IPS-15b (cell line): ENCODE measurements around the gene MEGF6.

Source experiments
- H3K27me3 ChIP-seq: one replicate; pipeline ENCODE4 v1.6.1; 2013; ENCODE audit warnings: low read length; ENCODE audit not compliant: control insufficient read depth, insufficient read depth
- H3K36me3 ChIP-seq: one replicate; pipeline ENCODE4 v1.6.1; 2013; ENCODE audit warnings: low read length; ENCODE audit not compliant: control insufficient read depth, insufficient read depth
- H3K4me1 ChIP-seq: one replicate; pipeline ENCODE4 v1.6.1; 2013; ENCODE audit warnings: mild to moderate bottlenecking, low read length; ENCODE audit not compliant: control insufficient read depth, insufficient read depth
- H3K4me3 ChIP-seq: one replicate; pipeline ENCODE4 v1.5.1; 2013; ENCODE audit warnings: low read depth, low read length
- H3K9ac ChIP-seq: one replicate; pipeline ENCODE4 v1.6.1; 2013; ENCODE audit warnings: low read depth, mild to moderate bottlenecking, low read length
- H3K9me3 ChIP-seq: one replicate; pipeline ENCODE4 v1.6.1; 2013; ENCODE audit warnings: mild to moderate bottlenecking, low read length; ENCODE audit not compliant: control insufficient read depth, insufficient read depth

Gene MEGF6

DNA sequence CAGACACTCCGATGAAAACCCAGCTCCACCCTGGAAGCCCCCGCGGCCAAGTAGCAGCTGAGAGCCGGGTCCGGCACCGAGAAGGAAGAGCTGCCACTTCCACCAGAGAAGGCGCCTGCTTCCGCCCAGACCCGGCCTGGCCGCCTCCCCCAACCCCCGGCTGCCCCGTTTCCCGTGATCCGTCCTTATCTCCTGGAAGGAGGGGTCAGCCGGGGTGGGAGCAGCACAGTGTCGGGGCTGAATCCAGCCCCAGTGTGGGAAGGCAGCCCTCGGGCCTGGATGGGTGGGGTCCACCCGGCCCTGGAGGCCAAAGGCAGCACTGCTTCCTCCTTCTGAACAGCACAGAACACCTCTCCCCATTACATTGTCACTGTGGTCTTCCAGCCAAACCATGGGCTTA, 69.4 kb downstream of the MEGF6 start:
- H3K4me3 ChIP-seq, result no peak overlapping the region
- no peaks in the 10 kb centered on the region for H3K27me3 ChIP-seq
- H3K9me3 ChIP-seq, result no peaks in the 10 kb centered on the region
- H3K9ac ChIP-seq, result no peak overlapping the region
- no peaks in the 10 kb centered on the region for H3K4me1 ChIP-seq
- H3K36me3 ChIP-seq, result peaks cover 3% of the 10 kb centered on the region

DNA sequence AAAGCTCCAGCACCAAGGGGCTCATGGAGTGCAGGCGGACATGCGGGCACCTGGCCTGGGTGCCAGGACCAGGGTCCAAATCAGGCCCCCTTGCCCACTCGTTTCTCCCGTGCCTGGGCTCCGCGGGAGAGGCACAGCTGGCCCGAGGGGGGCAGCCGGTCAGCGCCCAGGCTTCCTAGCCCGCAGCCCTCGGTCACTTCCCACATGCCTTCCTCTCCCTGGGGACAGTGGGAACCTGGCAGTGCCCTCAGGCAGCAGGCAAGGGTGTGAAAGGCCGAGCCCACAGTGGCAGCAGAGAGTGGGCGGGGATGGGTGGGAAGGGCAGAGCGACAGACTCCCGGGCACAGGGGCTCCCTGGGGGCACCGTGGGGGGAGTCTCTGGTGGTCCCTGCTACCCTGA, 69.8 kb downstream of the MEGF6 start:
- Histone ChIP-seq H3K4me3 (no peak overlapping the region), H3K27me3 (no peaks in the 10 kb centered on the region), H3K36me3 (peaks cover 3% of the 10 kb centered on the region), H3K9ac (no peak overlapping the region), H3K9me3 (no peaks in the 10 kb centered on the region), H3K4me1 (no peaks in the 10 kb centered on the region)

DNA sequence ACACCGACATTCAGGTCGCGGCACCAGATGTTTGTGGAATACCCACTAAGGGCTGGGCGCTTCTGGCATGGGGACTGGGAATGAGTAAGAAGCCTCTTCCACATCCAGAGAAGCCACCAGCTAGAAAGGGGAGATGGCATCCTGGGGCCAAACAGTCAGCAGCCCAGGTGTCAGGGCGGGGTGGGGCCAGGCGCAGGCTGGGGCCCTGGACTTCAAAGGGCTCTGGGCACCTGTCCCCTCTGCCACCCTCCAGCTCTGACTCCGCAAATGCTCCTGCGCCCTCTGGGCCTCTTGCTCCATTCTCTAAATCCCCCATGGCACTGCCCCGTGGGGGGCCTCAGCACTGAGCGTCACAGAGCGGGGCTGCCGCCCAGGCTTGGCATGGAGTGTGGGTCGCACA, 70.4 kb downstream of the MEGF6 start:
- Histone ChIP-seq H3K36me3 (peaks cover 3% of the 10 kb centered on the region), H3K9me3 (no peaks in the 10 kb centered on the region), H3K27me3 (no peaks in the 10 kb centered on the region), H3K4me1 (no peaks in the 10 kb centered on the region), H3K4me3 (no peak overlapping the region), H3K9ac (no peak overlapping the region)

DNA sequence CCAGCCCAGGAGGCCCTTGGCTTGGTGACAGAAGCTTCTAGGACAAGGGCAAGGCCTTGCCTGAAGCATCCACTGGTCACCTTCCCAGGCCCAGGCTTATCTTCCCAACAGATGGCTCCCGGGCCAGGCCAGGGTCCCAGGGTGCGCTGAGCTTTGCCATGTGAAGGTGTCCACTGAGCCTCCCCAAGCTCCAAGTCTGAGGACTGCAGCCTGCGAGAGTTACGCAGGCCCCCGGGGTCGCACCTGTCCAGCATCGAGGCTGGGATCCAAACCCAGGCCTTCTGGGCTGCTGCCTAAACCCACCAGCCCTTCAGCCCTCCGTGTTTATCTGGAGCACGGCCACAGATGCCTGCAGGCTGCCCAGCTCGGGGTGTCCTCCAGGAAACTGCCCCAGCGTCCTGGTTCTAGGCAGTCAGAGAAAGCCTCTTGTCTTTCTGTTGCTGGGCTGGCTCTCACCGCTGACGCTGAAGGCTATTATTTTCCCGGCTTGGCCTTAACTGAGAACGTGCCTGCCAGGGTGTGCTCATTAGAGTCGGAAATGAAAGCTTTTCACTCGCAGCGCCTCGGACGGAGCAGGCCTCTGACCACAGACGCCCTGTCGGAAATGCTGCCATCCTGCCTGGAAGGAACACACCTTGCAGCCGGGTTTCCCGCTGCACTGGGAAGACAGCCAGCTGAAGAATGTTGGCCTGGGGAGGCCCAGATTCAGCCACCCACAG, 71.4 kb downstream of the MEGF6 start:
- H3K9me3 ChIP-seq, result no peaks in the 10 kb centered on the region
- no peaks in the 10 kb centered on the region for H3K27me3 ChIP-seq
- peaks cover 3% of the 10 kb centered on the region for H3K36me3 ChIP-seq
- H3K4me1 ChIP-seq, result no peaks in the 10 kb centered on the region
- H3K9ac ChIP-seq, result no peak overlapping the region
- H3K4me3 ChIP-seq, result no peak overlapping the region

DNA sequence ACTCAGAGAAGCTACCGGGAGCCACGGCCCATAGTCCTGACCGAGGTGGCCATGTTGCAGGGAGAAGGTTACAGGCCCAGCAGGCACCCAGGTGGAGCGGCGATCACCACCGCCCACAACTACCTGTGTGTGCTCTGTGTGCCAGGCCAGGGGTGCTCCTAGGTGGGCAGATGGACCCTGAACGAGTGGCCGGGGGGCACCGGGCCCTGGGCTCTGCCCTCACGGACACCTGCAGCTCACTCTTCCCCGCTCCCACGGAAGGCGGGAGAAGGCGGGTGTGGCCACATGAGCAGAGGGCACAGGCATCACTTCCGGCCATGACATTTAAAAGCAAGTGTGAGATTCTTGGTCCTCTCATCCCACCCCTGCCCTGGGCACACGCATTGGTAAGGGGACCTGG, 73.9 kb downstream of the MEGF6 start:
- Histone ChIP-seq H3K9me3 (no peaks in the 10 kb centered on the region), H3K9ac (no peak overlapping the region), H3K27me3 (no peaks in the 10 kb centered on the region), H3K36me3 (peaks cover 3% of the 10 kb centered on the region), H3K4me1 (no peaks in the 10 kb centered on the region), H3K4me3 (no peak overlapping the region)

DNA sequence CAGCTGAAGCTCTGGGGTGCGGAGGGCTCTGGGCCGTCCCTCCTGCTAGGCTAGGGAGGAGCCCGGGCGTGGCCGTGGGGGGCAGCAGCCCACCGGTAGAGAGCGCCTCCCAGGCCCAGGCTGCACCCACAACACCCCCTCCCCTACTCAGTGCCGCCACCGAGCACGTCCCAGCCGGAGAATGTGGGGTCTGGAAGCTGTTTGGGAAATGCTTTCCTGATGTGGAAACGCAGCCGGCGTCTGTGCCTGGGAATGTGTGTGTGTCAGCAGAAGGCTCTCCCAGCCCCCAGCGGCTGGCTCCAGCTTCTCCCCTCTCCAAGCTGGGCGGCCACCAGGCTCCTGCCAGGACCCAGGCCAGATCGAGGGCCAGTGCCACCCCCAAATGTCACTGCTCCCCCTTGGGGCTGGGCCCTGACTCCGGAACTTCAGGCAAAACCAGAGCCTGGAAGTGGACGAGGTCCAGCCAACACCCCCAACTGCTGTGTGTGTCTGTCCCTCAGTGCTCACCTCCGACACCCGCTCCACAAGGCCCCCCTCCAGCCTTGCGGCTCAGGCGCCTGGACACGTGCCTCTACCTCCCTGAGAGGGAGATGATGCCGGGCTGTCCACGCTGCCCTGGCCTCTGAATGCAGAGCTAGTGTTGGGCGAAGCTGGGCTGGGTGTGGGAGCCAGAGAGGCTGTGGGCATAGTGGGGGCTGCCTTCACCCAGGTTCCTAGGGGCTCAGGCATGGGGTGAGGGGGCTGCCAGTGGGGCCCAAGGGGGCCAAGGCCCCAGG, 74.7 kb downstream of the MEGF6 start:
- no peak overlapping the region for H3K4me3 ChIP-seq
- no peaks in the 10 kb centered on the region for H3K27me3 ChIP-seq
- no peak overlapping the region for H3K9ac ChIP-seq
- H3K9me3 ChIP-seq, result no peaks in the 10 kb centered on the region
- peaks cover 3% of the 10 kb centered on the region for H3K36me3 ChIP-seq
- no peaks in the 10 kb centered on the region for H3K4me1 ChIP-seq

DNA sequence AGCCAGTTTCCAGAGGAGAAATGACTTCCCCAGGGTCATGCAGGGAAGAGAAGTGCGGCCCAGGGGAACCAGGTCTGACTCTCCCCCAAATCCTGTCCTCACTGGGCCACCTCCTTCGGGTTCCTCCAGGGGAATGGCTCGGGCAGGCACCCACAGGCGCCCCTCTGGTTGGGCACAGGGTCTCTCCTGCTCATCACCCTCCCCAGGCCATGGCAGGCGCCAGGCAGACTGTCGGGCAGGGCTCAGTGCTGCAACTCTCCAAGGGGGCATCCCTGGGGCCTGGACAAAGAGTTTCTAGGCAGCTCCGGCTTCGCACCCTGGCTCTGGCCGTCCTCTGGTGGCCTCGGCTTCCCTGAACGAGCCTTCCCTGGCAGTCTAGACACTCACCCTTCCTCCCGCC, 75.6 kb downstream of the MEGF6 start:
- no peaks in the 10 kb centered on the region for H3K27me3 ChIP-seq
- no peak overlapping the region for H3K9ac ChIP-seq
- H3K4me1 ChIP-seq, result no peaks in the 10 kb centered on the region

DNA sequence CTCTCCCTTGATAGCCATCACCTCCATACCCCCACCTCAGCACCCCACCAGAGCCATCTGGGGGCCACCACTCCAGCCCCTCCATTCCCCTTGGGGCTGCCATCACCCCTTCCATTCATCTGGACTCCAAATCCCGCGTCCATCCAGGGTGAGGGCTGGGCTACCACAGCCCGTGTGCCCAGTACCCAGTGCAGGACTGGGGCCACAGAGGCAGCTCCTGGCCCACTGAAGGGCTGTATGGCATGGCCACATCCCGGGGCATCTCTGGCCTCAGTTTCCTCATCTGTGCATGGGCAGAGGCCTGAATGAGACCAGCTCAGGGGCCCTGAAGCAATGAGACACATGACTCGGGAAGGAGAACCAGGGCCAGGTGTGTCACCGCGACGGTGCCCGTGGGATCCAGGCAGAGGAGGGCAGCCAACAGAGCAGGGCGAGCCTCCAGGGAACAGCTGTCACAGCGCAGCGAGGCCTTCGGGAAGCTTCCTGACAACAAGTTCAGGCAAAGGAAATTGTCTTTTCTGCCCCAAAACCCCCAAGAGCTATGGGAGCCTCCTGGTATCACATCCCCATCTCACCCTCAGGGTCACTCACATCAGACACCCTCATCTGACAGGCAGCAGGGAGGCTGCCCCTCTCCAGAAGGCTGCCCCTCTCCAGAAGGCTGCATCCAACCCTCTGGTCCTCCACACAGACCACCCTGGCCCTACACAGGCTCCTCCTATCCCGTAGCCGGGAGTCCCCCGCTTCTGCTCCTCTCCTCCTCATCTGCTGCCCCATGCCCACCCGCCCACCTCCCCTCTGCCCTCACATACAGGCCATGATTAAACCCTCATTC, 76.3 kb downstream of the MEGF6 start:
- Histone ChIP-seq H3K9ac (no peak overlapping the region), H3K4me1 (peaks cover 3% of the 10 kb centered on the region), H3K4me3 (no peak overlapping the region), H3K27me3 (no peaks in the 10 kb centered on the region), H3K36me3 (no peaks in the 10 kb centered on the region), H3K9me3 (no peaks in the 10 kb centered on the region)

More for the DNA sequence above, 75.6 kb downstream of the MEGF6 start:
- Histone ChIP-seq H3K36me3 (peaks cover 3% of the 10 kb centered on the region), H3K9me3 (no peaks in the 10 kb centered on the region), H3K4me3 (no peak overlapping the region)

DNA sequence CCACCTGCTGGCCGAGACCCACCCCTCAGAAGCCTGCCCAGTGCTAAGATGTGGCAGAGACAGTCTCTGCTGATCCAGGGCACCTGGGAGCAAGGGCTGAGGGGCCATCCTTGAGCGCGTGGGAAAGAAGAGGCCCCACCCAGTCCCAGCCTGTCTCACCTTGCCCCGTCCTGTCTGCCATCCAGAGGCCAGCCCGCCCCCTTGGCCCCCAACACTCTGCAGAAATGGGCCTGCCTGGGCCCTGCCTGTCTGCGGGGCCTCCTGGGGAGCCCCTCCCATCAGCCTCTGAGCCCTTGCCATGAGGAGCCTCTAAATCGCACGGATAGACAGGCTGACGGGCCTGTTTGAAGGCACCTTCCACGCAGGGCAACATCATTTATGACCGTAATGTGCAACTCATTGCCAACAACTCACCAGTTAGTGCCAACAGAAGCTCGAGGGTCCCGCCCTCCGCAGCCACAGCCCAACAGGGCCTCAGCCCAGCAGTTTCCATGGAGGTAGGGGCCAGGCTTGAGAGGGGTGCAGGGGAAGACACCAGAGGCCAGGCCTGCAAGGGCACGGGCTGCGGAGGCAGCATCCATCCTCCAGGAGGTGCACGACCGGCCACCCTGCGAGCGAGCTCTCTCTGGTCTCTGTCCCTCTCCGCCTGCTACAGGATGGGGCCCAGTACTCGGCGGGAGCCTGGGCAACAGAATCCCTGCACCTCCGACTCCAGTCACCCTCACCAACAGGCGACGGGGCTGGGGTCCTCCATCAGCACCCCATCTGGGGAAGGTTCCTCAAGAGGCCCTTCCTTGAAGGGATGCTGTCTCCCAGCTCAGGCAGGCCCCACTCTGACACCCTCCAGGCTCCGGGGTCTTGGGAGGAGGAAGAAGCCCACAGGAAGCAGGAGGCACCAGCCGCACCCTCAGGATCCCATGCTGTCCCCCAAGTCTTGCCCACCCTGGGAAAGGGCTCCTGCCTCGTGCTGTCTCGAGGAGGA, 78.0 kb downstream of the MEGF6 start:
- Histone ChIP-seq H3K4me3 (no peak overlapping the region), H3K27me3 (no peaks in the 10 kb centered on the region), H3K36me3 (no peaks in the 10 kb centered on the region), H3K9ac (no peak overlapping the region), H3K9me3 (no peaks in the 10 kb centered on the region), H3K4me1 (peaks cover 3% of the 10 kb centered on the region)

DNA sequence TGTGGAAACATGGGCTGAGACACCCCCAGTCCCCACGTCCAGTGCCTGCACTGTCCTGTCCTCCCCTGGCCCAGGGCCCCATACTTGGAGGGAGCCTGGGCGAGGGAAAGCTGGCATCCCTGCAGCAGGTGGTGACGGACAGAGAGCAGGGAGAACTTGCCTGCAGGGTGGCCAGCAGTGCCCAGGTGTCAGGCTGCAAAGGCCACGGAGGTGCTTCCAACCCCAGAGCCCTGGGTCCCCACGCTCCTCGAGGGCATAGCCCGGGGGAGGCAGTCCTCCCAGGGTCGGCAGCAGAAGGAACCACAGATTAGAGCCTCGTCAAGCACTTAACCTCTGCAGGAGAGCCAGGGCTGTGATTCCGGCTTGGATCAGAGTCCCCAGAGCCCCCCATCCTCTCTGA, 79.4 kb downstream of the MEGF6 start:
- peaks cover 3% of the 10 kb centered on the region for H3K4me1 ChIP-seq

More for the DNA sequence above, 79.4 kb downstream of the MEGF6 start:
- Histone ChIP-seq H3K36me3 (no peaks in the 10 kb centered on the region), H3K4me3 (no peak overlapping the region), H3K9ac (no peak overlapping the region), H3K27me3 (no peaks in the 10 kb centered on the region), H3K9me3 (no peaks in the 10 kb centered on the region)
